ENCODE data around the gene GBA2.

DNA sequence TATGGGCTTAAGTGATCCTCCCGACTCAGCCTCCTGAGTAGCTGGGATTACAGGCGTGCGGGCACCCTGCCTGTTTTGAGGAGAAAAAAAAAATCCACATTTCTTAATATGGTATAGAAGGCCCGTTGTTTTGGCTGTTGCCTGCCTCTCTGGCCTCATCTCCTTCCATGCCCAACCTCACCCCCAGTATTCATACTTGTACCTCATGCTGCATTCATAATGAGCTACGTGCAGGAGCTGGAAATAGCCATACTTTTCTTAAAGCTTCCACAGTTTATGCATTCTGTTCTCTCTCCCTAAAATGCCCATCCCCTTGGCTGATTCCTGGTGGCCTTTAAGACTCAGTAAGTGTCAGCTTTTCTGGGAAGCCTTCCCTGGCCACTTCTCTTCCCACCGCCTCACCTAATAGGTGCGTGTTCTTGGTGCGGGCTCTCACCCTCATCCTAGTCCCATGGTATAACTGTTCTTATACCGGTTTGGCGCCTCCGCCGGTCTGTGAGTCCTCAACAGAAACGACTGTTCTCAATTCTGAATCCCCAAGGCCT, 57.2 kb downstream of the GBA2 start:
- no peak for TF ChIP-seq EZH2 (IDR thresholded peaks at IDR 0.05)
- TF ChIP-seq POLR2AphosphoS5 (IDR thresholded peaks at IDR 0.05; ENCODE audit: borderline replicate concordance, low read depth, low read length): no peak

Data from SK-N-MC (cell line).